HS-27A (cell line): ENCODE results near the gene AQP3.
"Not testable (repeated sequence)": the region's sequence is repeated elsewhere in the genome, so short reads cannot be mapped to it uniquely, and the experiment has no call there.

ENCODE experiments used
- DNase-seq: peaks from one replicate; pipeline ENCODE4 v3.0.0-alpha.2; 2012; ENCODE audit warnings: low read depth, missing footprints

AQP3 gene

DNA sequence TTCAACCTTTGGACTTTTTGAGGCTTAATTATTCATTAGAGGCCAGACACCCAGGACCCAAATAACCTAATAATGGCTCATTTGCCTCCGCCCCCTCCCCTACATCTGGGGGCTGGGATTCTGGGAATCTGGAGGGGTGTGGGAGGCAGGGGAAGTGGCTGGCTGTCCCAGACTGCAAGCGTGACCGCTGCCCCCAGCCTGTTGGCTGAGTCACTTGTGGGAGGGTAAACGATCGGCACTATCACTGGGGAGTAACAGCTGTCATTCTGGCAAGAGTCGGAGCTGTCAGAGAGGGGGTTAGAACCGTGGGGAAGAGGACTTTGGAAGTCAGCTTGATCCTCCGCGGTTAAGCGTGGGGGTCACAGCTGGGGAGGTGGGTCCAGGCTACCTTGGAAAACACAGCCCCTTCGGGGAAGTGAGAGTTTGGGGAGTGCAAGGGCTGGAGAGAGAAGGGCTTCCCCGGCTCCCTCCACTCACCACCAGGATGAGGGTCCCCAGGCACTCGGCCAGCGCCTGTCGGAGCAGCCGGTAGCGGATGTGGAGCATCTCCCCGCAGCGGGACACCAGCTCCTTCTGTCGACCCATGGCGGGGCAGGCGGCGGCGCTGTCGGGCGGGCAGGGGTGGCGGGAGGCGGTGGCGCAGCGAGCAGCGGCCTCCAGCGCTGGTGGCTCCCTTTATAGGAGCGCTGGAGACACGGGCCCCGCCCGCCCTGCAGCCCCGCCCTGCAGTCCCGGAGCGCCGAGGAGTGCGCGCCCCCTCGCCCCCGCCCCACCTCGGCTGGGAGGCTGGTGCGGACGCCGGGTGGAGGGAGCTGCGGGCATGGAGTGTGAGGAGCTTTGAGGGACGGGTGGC is at the start of gene AQP3:
Gene AQP3, minus strand, starts transcription at position 648 of the 853 bp plus-strand sequence. Its CDS starts 63 bp downstream, at position 585.
- DNase-seq = no peak

DNA sequence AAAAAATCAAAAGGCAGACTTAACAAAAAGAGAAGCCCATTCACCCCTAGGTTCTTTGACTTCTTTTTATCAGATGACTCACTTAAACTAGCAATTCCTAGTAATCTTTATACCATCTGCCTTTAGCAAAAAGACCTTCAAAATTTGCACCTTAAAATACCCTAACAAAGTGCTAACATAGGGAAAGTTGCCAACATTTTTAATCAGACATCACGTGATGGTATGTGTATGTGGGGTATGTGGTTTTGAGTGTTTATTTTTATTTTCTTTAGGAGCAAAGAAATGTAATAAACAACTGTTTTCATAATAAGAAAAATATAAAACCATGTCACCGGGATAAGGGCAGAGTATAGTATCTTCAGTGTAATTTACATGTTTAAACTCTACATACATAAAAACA is 46.4 kb upstream of the AQP3 start:
- DNase-seq = not testable (repeated sequence)

DNA sequence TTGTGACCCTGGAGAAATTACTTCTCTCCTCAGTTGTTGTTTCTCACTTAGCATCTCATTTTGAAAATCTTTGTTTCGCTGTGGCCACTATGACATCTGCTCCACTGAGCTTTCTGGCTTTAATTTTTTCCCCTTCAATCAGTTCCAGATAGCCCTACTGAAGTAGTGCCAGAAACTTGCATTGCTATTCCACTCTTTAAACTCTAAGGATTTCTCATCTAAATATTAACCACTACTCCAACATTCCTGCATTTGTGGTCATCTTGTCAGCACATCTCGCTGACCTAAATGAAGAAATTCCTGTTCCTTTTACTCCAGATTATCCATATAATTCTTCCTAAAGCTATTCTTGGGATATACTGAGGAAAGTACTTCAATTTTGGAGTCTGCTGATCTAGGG is 41.7 kb upstream of the AQP3 start:
- DNase-seq = no peak

DNA sequence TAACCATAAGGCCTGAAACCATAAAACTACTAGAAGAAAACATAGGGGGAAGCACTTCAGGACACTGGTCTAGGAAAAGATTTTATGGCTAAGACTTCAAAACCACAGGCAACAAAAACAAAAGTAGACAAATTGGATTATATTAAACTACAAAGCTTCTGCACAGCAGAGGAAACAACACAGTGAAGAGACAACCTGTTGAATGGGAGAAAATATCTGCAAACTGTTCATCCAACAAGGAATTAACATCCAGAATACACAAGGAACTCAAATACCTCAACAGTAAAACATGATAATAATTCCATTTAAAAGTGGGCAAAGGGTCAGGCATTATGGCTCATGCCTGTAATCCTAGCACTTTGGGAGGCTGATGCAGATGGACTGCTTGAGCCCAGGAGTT is 37.9 kb upstream of the AQP3 start:
- DNase-seq = not testable (repeated sequence)

DNA sequence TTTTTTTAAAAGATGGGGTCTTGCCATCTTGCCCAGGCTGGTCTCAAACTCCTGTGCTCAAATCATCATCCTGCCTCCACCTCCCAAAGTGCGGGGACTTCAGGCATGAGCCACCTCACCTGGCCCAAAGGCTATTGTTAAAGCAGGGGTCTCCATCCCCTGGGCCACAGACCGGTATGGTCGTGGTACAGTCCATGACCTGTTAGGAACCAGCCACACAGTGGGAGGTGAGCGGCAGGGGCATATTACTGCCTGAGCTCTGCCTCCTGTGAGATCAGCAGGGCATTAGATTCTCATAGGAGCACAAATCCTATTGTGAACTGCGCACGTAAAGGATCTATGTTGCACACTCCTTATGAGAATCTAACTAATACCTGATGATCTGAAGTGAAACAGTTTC is 33.6 kb upstream of the AQP3 start:
- DNase-seq = no peak

DNA sequence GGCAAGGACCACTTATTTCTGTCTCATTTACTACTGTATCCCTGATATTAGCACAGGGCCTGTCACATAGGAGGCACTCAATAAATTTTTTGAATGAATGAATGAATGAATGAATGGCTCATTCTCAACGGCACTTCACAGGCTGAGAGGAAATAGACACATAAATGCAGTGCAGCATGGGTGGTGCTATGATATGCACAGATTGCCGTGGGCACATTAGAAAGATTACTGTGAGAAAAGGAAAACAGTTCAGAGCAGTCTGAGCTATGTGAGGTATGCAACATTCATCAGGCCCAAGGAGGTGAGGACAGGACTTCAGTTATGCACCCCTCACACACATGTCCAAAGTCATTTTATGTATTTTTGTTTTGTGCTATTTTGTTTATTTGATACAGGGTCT is 32.7 kb upstream of the AQP3 start:
- DNase-seq = no peak

DNA sequence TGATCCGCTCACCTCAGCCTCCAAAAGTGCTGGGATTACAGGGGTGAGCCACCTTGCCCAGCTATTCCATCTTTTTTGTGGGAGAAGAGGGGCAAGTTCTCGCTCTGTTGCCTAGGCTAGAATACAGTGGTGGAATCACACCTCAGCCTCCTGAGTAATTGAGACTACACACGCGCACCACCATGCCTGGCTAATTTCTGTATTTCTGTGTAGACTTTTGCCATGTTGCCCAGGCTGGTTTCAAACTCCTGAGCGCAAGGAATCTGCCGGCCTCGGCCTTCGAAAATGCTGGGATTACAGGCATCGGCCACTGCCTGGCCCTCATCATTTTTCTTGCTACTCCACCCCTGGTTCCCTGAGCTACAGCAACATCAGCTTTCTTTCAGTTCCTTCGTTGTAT is 29.1 kb upstream of the AQP3 start:
- no peak for DNase-seq

DNA sequence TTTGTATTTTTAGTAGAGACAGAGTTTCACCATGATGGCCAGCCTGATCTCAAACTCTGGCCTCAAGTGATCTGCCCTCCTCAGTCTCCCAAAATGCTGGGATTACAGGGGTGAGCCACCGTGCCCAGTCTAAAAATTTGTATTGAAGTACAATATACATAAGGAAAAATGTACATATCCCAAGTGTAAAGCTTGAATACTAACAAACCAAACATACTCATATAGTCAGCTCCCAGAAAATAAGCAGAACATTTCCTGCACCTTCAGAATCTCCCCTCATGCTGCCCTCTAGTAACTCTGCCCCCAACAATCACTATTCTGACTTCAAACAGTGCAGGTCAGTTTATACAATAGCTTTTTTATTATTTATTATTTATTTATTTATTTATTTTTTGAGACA is 28.0 kb upstream of the AQP3 start:
- DNase-seq = no peak

DNA sequence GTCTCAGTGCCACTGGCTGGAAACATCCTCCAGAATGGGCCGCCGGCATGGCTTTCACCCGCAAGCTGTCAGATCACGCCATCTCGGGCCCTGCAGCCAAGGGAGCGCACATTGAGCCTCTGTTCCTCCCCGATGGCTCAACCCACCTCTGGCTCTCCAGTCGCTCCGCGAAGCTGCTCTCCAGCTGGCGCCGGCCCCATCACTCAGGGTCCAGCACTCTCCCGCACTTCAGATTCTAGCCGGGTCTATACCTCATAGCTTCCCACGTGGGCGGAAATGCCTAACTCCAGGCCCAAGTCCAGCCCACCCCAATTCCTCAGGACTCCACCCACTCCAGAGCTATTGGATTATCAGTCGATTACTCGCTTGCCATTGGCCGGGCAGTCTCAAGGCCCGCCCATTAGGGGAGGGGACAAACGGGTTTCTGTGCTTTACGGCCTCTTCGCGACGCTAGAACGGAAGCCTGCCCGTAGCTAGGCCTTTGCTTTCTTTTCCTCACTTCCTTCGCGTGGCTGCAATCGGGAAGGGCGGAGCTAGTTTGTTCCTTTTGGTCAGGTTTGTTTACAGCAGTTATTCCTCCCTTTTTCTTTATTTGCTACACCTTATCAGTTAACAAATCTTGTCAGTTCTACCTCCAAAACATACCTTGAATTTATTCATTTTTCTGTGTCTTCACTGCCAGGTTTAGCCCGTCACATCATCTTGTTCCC is 26.4 kb upstream of the AQP3 start, which contains the start of gene NOL6:
Gene NOL6, minus strand, starts transcription at position 282 of the 710 bp plus-strand sequence. Its CDS starts 82 bp downstream, at position 200.
- DNase-seq = peak; percentile 100

DNA sequence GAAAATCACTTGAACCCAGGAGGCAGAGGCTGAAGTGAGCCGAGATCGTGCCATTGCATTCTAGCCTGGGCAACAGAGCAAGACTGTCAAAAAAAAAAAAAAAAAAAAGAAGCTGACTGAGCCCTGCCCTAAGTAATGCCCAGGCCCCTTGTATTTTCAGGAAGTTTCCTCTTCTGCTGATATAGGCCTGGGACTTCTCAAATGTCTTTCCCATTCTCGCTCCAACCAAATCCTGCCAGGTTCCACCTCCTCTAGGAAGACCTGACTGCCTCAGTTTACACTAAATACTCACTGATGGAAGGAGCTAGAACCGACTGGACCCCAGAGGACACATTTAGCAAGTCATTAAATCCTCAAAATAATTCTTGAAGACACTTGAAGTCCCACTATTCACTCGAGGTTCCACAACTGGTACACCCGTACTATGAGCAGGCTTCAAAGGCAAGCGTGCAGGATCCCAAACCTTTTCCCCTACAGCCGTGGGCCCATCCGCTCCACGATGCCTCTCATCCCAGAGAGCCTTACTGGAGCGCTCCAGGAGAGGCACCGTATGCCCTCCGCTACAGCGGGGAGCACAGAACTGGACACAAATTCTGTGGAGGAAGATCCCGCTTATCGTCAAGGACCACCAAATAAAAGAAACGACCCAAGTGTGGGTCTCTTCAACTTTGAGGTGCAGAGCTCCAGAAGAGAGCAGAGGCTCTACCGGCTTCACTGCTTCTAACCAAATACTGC is 25.7 kb upstream of the AQP3 start:
- no peak for DNase-seq

DNA sequence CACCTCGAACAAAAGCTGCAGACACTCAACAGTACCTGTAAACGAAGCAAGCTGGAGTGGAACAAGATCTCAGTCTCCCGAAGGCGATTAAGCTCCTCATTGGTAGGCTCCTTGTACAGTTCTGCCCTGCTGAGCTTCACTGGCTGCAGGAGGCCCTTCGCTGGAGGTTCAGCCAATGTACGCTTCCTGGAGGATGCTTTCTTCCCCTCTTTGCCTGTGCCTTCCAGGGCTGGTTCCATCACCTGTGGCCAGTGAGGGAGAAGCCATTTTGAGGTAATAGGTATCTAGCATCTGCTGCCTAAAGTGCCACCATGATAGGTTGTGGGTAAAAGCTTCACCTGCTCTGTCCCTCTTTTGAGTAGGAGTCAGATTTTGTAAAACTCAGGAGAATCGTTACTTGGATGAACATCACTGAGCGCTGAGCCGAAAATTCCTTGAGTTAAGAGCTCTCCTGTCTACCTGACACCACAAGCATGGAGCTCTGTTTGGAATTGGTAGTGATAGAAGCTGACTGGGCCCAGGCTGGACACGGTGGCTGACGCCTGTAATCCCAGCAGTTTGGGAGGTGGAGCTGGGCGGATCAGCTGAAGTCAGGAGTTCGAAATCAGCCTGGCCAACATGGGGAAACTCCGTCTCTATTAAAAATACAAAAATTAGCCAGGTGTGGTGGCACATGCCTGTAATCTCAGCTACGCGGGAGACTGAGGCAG is 24.9 kb upstream of the AQP3 start:
- DNase-seq = no peak

DNA sequence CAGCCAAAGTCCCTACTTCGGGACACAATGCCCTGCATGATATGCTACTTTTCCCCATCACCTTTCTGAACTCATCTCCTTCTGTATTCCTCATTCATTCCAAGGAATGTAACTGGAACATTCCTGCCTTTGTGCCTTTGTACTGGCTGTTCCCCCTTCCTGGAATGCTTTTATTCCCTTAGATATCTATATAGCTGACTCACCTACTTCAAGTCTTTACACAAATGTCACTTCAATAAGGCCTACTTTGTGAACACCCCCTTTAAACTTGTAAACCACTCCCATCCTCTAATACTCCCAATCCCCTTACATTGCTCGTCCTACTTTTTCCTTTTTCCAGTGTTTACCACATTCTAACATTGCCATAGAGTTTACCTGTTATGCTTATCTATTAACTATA is 24.0 kb upstream of the AQP3 start:
- DNase-seq = no peak

DNA sequence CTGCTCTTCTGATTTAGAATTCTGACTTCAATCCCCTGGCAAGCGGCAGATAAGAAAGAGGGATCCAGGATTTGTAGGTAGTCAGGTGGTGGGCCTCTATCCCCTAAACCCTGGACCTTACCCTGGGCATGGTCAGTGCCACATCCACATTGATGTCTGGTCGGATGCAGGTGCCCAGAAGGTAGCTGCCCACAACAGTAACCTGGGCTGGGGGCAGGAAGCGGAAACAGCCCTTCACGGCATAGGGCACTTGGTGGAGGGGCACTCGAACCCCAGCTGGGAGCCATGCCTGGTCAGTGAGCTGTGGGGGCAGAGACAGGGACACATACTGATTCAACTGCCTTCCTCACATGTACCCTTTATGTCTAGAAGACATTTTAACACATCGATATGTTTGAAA is 22.5 kb upstream of the AQP3 start:
- DNase-seq = no peak

DNA sequence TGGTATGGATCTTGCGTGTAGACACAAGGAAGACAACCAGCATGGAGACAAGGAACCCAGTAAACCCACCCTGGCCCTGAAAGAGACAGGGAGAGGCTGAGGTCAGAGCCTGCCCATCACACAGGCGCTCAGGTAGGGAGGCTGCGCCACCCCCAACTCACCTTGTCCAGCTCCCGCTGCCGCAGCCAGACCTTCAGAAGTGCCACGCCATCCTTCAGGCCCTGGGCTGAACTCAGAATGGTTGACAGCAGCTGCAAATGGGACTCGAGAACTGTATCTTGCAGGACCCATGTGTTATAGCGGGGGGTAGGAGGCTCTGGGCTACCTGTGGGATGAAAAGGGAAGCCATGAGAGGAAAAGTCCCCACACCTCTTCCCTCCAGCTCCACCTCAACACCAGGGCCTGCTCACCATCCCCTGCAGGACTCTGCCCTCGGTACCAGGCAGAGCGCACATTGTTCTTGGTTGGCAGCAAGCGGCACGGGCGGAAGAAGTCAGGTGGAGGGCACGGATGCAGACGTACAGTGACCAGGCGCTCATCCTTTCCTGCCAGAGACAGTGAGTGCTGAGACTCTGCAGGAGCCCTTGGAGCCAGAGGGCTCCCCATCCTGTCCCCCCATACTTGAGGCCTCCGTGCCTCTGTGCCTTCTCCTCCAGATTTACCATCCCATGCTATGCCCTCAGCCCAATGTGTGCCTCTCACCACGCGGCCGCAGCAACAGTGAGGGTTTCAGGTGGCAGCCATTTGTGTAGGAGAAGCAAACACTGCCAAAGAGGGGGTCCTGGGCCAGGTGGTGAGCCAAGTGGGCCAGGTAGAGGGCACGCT is 21.6 kb upstream of the AQP3 start:
- DNase-seq = no peak

DNA sequence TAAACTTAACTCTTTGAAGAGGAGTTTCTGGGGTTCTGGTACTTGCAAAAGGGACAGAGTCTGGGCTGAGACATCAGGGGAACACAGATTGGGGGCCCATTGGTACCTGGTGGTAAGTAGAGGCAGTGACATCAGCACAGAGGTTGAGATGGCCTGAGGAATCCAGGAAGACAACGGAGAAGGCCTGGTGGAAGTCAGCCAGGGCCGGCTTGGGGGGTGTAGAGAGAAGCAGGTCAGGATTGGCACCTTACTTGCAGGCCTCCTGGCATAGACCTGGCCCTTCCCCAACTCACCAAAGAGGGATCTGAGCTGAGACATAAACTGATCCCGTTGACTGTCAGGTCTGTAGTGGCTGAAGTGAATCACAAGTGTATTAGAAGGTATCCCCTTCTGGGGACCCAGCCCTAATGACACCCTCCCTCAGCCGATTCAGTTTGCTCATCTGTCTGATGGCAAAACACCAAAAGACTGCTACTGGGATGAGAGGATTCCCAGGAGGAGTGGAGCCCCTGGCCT is 20.9 kb upstream of the AQP3 start:
- DNase-seq = no peak

DNA sequence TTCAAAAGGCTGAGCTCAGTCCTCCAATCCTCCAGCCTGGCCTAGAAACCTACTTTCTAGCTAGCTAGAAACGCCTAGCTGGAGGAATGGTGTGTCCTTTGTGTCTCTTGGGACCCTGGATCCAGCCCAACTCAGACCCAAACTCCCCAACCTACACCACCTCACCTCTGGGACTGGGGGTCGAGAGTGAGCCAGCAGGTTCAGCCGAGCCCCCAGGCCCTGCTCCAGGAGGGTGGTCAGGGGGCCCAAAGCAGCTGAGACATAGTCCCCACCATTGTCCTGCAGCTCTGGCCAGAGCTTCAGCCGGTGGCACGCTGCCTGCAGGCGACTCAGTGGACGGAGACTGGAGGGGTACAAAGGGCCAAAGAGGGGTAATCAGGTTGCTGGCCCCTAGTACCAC is 20.1 kb upstream of the AQP3 start:
- no peak for DNase-seq

DNA sequence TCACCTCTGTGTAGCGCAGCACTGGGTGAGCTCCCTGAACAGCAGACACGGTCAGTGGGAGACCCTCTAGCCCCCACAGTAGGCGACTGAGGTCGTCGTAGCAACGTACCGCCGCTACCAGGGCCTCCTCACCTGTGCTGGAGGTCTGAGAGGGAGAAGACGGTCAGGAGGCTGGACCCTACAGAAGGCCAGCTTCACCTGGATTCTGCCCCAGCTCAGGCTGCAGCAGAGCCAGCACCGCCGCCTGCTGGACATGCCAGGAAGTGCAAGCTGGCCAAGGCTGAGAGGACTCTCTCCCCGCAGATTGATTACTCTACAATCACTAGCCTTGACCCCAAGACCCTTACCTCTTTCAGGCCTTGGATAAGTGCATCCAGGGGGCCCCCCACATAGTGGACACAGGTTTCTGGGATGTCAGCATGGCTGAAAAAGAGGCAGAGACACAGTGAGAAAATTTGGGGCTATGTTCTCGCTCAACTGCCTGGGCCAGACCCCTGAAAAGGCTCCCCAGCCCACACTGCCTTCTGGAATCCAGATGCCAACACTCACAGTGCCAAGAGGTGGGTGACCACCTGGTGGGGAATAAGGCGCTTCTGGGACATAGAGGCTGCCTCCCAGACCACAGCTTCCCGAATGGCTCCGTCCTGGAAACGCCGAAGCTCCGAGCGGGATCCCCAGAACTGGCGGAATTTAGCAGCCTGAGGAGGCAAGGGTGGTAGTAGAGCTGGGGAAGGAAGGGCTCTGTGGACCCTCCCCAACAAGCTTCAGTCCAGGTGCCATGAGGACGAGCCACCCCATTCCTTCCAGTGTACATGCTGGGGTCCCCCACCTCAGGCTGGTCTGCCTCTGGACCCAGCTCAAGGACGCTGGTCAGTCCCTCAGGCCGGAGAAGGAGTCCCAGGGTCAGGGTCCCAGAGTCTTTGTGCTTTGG is 19.4 kb upstream of the AQP3 start:
- DNase-seq = no peak

DNA sequence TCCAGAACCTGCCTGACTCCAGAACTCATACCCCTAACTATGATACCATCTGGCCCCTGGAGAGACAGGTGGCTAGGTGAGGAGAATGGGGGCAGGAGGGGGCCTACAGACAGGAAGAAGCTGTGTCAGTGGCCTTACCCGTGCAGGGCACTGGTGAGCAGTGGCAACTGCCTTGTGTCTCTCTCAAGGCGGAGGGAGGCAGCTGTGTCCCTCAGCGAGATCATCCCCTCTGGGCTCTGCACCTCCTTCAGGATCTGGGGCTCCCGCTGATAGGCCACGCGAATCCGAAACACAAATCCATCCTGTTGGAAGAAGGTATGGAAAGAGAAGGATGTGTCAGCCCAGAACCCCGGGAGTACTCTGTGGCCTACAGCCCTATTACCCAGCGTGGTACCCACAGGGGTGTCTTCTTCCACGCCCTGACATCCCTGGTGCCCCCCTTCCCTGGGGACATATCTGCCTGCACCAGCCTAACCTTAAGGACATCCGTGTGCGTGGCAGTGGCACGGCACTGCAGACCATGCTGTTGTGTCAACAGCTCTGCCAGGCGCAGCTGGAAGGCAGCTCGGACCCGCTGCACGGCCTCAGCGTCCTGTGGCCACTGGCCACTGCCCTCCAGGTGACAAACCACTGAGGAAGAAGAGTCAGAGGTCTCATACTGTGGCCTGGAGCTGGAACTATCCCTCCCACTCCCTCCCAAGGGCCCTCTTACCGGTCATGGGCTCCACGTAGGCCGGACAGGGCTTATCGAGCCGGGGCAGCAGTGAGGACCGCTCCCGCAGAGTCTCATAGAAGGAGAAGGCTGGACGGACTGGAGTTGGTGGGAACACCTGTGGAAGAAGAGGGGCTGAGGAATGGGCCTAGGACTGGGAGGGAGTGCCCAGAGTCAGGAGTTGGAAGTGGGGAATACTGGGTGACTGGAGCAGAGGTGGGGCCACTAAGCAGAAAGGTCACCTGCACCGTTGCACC is 18.5 kb upstream of the AQP3 start:
- DNase-seq = no peak

DNA sequence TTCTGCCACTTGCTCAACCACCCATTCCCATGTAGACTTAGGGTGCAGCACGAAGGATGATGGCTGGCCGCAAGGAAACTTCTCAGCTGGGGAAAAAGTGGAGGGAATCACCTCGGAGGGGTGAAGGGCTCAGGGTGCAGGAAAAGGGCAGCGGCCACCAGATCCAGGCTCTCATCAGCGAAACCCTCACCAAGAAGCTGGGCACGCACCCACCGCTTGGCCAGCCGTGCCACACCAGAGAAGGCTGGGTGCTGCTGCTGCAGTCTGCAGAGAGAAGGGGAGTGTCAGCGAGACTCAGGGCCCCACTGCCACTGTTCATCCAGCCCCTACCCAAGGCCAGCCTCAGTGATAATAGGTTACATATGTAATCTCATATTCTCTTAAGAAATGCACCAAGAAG is 17.7 kb upstream of the AQP3 start:
- DNase-seq = no peak
